ENCODE data around the gene MYCL.
"Not testable (repeated sequence)": the region's sequence is repeated elsewhere in the genome, so short reads cannot be mapped to it uniquely, and the experiment has no call there.

MYCL gene

GRCh38 chr1:39890880-39891279, 10.8 kb downstream of the MYCL start:
- DNase-seq (ENCODE audit: low read depth, low spot score), result no peak

GRCh38 chr1:39890273-39890672, 11.4 kb downstream of the MYCL start:
- no peak for DNase-seq (ENCODE audit: low read depth, low spot score)

DNA sequence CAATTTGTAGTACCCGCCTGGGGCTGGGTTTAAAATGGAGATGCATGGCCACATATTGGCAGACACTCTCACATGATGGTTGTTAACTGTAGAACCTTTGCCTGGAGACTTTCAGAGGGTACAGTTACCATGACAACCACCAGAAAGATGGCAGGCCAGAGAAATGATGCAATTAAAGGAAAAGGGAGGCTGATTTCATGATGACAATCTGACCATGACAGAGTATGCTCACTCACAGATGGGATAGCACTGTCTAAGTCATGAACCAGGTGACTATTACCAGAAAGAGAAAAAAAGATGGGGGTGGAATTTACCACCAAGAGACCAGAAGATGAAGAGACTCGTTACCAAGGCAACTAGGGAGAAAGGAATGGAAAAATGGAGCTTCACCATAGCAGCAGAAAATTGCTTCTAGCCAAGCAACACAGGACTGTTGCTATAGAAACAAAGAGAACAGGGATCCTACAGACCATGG, 14.9 kb downstream of the MYCL start:
- DNase-seq (ENCODE audit: low read depth, low spot score), result no peak

GRCh38 chr1:39885516-39885915, 16.2 kb downstream of the MYCL start:
- no peak for DNase-seq (ENCODE audit: low read depth, low spot score)

- DNase-seq (ENCODE audit: low read depth, low spot score), result no peak
Measured at GRCh38 chr1:39882152-39882551, 19.6 kb downstream of the MYCL start.

- no peak for DNase-seq (ENCODE audit: low read depth, low spot score)
Measured at GRCh38 chr1:39877980-39878956, 23.4 kb downstream of the MYCL start.

GRCh38 chr1:39877231-39877778, 24.4 kb downstream of the MYCL start:
- no peak for DNase-seq (ENCODE audit: low read depth, low spot score)

GRCh38 chr1:39876144-39876543, 25.6 kb downstream of the MYCL start:
- no peak for DNase-seq (ENCODE audit: low read depth, low spot score)

DNA sequence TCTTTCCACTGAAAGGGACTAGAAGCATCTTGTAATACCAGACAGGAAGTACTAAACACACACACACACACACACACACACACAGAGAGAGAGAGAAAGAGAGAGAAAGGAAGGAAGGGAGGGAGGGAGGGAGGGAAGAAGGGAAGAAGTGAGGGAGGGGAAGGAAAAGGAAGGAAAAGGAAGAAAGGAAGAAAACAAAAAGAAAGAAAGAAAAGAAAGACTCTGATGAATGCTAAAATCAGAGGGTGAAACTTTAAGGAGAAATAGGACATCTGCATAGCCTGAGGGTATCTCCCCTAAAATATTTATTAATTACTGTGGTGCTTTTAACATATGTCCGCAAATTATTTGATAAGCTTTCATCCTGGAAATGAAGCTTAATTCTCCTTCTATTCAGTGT, 29.0 kb downstream of the MYCL start:
- no peak for DNase-seq (ENCODE audit: low read depth, low spot score)

DNA sequence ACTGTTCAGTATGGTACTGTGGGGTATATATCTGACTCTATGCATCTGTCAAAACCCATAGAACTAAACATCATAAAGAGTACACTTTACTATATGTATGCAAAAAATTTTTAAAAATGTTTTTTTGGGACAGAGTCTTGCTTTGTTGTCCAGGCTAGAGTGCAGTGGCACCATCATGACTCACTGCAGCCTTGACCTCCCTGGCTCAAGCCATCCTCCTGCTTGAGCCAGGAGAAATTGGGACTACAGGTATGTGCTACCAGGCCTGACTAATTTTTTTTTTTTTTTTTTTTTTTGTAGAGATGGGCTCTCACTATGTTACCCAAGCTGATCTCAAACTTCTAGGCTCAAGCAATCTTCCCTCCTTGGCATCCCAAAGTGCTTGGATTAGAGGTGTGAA, 29.9 kb downstream of the MYCL start:
- DNase-seq (ENCODE audit: low read depth, low spot score), result no peak

DNA sequence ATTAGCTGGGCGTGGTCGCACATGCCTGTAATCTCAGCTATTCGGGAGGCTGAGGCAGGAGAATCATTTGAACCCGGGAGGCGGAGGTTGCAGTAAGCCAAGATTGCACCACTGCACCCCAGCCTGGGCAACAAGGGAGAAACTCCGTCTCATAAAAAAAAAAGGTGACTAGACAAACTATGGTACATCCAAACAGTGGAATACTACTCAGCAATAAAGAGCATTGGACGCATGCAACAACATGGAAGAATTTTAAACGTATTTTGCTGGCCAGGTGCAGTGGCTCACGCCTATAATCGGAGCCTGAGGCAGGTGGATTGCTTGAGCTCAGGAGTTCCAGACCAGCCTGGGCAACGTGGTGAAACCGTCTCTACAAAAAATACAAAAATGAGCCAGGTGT, 30.7 kb downstream of the MYCL start:
- DNase-seq (ENCODE audit: low read depth, low spot score), result not testable (repeated sequence)

DNA sequence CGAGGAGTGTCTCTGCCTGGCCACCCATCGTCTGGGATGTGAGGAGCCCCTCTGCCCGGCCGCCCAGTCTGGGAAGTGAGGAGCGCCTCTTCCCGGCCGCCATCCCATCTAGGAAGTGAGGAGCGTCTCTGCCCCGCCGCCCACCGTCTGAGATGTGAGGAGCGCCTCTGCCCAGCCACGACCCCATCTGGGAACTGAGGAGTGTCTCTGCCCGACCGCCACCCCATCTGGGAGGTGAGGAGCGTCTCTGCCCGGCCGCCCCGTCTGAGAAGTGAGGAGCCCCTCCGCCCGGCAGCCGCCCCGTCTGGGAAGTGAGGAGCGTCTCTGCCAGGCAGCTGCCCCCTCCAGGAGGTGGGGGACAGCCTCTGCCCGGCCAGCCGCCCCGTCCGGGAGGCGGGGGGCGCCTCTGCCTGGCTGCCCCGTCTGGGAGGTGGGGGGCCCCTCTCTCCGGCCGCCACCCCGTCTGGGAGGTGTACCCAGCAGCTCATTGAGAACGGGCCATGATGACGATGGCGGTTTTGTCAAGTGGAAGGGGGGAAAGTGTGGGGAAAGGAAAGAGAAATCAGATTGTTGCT, 32.1 kb downstream of the MYCL start:
- DNase-seq (ENCODE audit: low read depth, low spot score), result not testable (repeated sequence)

DNA sequence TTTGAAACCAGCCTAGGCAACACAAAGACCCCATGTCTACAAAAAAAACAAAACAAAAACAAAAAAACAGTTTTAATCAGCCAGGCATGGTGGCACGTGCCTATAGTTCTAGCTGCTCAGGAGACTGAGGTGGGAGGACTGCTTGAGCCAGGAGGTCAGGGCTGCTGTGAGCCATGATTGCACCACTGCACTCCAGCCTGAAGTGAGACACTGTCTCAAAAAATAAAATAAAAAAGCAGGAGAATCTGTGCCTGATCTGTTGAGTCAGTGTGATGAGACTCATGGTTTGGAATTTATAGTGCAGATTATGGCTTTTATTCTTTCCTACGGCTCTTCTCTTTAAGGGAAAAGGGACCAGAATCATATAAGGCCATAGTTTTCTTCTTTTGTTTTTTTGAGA, 35.0 kb downstream of the MYCL start:
- no peak for DNase-seq (ENCODE audit: low read depth, low spot score)

GRCh38 chr1:39865762-39866161, 36.0 kb downstream of the MYCL start:
- no peak for DNase-seq (ENCODE audit: low read depth, low spot score)

- DNase-seq (ENCODE audit: low read depth, low spot score), result no peak
Measured at GRCh38 chr1:39863177-39863576, 38.5 kb downstream of the MYCL start.

GRCh38 chr1:39861003-39861402, 40.7 kb downstream of the MYCL start:
- no peak for DNase-seq (ENCODE audit: low read depth, low spot score)

DNA sequence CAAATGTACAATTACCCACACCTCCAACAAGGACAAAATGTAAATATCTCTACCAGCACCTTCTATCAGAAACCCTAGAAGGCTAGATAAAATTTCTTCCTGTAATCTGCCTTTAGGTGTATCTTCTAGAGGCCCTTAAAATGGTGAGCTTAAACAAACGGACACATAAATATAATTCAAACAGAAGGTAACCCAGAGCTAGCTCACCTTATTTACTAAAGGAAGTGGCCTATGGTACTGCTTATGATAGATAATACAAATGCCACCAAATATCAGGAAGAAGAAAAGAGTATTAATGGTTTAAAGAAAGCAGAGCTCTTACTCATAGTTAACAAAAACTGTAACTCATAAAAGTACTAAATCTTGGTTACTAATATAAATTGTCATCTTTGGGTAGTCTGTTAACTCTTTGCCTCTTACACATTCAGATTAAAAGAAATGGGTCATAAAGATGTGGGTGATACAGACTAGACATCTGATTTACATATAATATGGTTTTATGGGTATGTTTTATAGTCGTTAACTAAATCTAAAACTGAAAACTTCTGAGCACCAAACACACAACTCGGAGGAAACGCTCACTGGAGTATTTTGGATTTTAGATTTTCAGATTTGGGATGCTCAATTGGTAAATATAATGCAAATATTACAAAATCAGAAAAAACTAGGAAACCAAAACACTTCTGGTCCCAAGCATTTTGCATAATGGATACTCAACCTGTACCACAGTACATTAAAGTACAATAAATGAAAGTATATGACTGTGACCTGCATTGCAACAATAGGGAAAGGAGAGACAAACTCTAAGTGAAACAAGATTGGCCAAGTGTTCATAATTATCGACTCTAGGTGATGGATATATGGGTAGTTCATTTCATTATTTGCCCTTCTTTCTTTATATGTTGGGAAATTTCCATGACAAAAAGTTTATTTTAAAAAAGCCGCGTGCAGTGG, 41.6 kb downstream of the MYCL start:
- DNase-seq (ENCODE audit: low read depth, low spot score), result no peak

DNA sequence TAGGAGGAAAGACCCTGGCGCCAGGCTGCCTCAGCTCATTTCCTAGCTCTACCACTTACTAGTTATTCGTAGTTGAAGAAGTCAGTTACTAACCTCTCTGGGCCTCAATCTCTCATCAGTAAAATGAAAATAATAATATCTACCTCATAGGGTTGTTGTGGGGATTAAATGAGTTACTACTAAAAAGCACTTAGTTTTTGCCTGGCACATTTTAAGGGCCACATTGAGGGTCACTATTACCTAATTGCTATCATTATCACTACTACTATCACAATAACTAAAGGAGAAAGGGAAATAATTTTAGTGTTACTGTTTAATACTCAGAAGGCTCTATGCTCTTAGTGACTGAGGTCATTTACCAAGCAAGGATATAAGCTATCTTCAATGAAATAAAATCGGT, 43.4 kb downstream of the MYCL start:
- DNase-seq (ENCODE audit: low read depth, low spot score), result no peak

DNA sequence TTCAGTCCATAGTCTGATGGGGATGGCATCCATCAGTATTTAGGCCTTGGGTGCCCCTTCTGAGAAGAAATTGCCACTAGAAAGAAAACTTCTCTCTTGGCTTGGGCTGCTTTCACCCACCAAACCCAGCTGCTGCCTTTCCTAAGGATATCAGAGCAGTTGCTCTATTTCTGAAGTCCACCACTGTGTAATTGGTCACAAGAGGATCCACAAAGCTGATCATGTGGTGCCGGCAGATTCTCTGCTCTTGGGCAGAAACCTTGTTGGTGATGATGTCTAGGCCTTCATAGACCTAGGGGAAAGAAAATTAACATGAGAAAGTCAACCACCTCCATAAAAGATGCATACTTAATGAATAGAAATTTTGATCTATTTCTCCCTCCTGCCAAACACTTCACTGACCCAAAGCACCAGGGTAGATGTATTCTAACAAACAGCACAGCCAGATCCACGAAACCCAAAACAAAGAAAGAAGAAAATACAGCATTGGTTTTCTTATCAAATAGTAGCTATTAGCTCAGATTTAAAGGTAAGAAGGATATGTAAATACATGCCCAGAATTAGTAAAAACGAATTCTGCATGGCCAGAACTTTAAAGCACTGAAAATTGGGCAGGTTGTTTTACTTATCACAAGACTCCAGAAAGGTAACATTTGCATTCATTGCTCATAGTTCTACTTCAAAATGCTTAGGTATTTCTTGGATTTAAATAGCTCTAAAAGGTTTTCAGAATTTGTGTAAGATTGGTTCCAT, 44.4 kb downstream of the MYCL start:
- no peak for DNase-seq (ENCODE audit: low read depth, low spot score)

DNA sequence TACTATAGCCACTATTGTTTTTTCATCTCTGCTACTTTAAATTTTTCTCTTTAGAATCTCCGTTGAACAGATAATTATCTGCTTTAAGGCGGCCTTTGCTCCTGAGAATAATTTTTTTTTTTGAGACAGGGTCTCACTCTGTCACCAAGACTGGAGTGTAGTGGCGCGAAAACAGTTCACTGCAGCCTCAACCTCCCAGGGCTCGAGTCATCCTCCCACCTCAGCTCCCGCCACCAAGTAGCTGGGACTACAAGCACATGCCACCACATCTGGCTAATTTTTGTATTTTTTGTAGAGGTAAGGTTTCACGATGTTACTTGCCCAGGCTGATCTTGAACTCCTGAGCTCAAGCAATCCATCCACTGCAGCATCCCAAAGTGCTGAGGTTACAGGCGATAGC, 47.0 kb downstream of the MYCL start:
- no peak for DNase-seq (ENCODE audit: low read depth, low spot score)

- DNase-seq (ENCODE audit: low read depth, low spot score), result no peak
Measured at GRCh38 chr1:39854314-39854713, 47.4 kb downstream of the MYCL start.

All from smooth muscle cell of the brain vasculature (primary cell).